Transverse colon (tissue), 3 donors: ENCODE measurements around the gene LY86.

Source experiments
- POLR2A ChIP-seq: fragments of 450-650 bp; IDR thresholded peaks from one replicate; pipeline ENCODE4 v1.6.1; 2016; ENCODE audit warnings: antibody characterized with exemption, mild to moderate bottlenecking, moderate library complexity
- TF ChIP-seq, protein P1 (sequence below), 5 experiments: fragments of 200-600 bp in 3 of 5; fragments of 450-650 bp in 2 of 5; sonication (generic) in 3 of 5; IDR thresholded peaks; 1 replicate in 2 of 5; 2 replicates in 3 of 5; pipeline ENCODE4 v1.5.1; 2016 to 2017; ENCODE audit warnings: antibody characterized with exemption in 5 of 5, inconsistent platforms in 3 of 5, mild to moderate bottlenecking in 2 of 5, moderate library complexity in 1 of 5

DNA sequence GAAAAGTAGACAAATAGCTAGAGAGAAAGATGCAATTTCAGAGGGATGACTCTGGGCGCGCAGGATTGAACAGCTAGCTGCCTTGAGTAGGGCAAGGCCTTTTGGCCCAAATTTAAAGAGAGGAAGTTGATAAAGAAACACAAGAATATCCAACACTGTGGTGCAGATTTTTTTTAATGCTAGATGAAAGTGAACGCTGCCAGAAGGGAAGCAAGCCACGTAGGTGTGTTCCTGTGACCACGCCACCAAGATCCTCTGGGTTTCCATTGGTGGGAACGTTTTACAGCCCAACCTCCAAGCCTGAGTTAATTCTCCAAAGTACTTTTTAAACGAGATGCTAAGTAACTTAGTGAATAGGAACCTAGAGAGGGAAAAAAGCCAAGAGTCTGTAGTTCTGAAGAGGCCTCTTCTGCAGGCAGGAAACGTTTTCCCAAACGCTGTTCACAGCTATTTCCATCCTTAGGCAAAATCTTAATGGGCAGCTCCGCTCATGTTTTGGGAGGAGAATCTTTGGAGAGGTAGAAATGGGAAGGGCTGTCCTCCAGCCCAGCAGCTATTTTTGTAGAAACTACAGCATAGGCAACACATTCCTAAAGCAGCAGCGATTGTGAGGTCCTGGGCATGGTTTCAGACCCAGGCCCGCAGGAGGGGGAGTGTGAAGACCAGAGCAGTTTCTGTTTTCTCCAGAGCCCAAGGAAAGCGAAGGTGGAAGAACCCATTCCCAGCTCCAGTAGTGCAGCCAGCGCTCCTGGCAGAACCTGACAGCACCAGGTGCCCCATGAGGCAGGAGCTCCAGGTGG, 8.2 kb downstream of the LY86 start:
- TF ChIP-seq POLR2A, result no peak
- TF ChIP-seq, protein P1, sequence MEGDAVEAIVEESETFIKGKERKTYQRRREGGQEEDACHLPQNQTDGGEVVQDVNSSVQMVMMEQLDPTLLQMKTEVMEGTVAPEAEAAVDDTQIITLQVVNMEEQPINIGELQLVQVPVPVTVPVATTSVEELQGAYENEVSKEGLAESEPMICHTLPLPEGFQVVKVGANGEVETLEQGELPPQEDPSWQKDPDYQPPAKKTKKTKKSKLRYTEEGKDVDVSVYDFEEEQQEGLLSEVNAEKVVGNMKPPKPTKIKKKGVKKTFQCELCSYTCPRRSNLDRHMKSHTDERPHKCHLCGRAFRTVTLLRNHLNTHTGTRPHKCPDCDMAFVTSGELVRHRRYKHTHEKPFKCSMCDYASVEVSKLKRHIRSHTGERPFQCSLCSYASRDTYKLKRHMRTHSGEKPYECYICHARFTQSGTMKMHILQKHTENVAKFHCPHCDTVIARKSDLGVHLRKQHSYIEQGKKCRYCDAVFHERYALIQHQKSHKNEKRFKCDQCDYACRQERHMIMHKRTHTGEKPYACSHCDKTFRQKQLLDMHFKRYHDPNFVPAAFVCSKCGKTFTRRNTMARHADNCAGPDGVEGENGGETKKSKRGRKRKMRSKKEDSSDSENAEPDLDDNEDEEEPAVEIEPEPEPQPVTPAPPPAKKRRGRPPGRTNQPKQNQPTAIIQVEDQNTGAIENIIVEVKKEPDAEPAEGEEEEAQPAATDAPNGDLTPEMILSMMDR (IDR thresholded peaks at IDR 0.05), result no peak
